ENCODE data around the gene LANCL2.

- TF ChIP-seq CTCF (IDR thresholded peaks at IDR 0.05) (no peak), ZFX (IDR thresholded peaks at IDR 0.05; ENCODE audit: borderline replicate concordance) (no peak)
Observed at GRCh38 chr7:55375237-55375636, 10.1 kb downstream of the LANCL2 start.

Measured in 22Rv1 (cell line).